Astrocyte of the hippocampus (primary cell): ENCODE measurements around the gene TIPRL.

Experiments
- DNase-seq: peaks from one replicate; pipeline ENCODE4 v3.0.0; 2011; ENCODE audit warnings: low read depth, low spot score

TIPRL gene

DNA sequence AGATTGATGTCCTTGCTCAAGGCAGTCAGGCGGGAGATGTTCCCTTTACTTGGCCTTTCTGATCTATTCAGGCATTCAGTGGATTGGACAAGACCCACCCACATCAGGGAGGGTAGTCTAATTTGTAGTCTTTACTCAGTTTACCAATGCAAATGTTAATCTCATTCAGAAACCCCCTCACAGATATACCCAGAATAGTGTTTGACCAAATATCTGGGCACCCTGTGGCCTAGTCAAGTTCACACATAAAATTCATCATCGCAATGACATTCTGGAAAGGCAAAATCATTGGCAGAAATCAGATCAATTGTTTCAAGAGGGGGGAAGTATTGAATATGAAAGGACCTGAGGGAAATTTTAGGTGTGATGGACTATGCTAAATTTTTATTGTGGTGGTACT, 34.6 kb downstream of the TIPRL start:
- no peak for DNase-seq

- no peak for DNase-seq
Measured at GRCh38 chr1:168216171-168216570, 37.4 kb downstream of the TIPRL start.

GRCh38 chr1:168217664-168218063, 38.9 kb downstream of the TIPRL start:
- DNase-seq: no peak

- DNase-seq: no peak
Measured at GRCh38 chr1:168218658-168219057, 39.9 kb downstream of the TIPRL start.

DNA sequence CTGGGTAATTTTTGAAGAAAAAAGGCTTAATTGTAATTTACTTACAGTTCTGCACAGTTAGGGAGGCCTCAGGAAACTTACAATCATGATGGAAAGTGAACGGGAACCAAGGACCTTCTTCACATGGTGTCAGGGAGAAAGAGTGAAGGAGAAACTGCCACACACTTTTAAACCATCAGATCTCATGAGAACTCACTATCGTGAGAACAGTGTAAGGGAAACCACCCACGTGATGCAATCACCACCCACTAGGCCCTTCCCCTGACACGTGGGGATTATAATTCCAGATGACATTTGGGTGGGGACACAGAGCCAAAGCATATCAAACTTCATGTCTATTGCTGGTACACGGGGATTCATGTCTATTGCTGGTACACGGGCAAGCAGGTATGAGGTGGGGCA, 41.7 kb downstream of the TIPRL start:
- no peak for DNase-seq

GRCh38 chr1:168221275-168221674, 42.5 kb downstream of the TIPRL start:
- no peak for DNase-seq

- DNase-seq: no peak
Measured at GRCh38 chr1:168223261-168223660, 44.5 kb downstream of the TIPRL start.

DNA sequence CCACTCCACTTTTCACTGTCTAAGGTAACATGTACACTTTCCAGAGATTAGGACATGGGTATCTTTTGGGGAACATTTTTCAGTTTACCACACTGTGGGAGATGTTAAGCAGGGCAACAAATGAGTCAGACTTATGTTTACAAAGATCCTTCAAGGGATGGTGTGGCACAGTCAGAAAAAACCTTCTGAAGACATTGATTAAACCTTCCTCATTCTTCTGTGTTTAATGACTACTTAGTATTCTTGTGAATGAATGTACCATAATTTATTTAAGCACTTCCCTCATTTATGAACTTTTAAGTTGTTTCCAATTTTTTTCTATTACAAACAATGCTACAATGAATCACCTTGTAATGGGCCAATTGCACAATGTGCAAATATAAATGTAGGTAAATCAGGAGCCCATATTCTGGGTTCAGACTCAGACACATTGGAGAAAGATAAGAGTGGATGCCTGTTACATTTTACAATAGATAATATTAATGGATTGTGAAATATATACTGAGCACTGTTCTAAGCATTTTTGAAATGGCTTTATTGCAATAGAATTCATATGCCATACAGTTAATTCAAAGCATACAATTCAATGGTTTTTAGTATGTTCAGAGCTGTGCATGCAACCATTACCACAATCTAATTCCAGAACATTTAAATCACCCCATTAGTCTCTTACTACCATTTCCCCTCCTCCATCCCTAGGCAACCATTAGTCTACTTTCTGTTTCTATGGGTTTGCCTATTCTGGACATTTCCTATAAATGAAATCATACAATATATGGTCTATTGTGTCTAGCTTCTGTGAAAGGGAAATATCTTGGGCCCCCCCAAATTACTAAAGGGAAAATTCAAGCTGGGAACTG, 45.1 kb downstream of the TIPRL start:
- DNase-seq: no peak

- DNase-seq: no peak
Measured at GRCh38 chr1:168224991-168225390, 46.2 kb downstream of the TIPRL start.

DNA sequence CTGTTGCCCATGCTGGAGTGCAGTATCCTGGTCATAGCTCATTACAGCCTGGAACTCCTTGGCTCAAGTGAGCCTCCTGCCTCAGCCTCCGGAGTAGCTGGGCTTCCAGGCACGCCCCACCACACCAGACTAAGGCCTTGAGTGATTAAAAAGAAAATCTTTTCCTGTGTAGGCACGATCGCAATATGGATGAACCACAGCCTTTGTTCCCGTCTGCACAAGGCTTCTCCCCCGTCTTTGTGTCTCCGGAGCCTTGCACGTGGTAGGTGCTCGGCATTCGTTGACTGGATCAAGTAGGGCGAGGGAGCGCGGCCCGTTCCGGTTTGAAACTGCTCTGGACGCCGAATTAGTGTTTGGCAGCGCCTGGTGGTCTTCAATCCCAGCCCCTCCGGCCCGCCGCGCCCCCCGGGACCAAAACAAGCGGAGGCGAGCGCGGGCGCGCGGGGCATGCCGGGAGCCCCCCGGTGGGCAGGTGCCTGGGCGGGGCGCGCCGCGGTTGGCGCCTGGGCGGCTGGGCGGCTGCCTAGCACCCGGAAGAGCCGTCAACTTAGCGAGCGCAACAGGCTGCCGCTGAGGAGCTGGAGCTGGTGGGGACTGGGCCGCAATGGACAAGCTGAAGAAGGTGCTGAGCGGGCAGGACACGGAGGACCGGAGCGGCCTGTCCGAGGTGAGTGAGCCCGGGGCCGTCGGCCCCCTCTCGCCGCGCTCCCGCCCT, 46.9 kb downstream of the TIPRL start, which contains the start of gene SFT2D2:
SFT2D2 (plus strand) TSS at position 529 of the 715 bp plus-strand sequence; CDS start at position 605, 76 bp downstream.
- DNase-seq: peak; percentile 91

DNA sequence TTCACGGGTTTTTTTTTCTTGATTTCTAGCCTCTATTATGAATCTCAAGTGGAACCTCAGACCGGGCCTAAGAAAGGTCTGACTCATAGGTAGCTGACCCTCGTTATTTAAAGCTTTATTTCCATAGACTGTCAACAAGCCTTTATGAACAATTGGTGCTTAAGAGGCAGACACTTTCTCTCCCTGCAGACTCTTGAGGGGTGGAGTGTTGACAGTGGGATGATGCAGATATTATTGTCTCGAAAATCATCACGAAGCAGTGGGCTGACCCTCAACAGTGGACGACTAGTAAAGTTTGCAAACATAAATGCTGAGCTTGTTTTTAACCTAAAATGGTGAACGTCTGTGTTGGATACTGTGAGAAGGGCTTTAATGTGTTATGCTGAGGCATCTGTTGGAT, 48.9 kb downstream of the TIPRL start:
- peak; percentile 47 for DNase-seq

DNA sequence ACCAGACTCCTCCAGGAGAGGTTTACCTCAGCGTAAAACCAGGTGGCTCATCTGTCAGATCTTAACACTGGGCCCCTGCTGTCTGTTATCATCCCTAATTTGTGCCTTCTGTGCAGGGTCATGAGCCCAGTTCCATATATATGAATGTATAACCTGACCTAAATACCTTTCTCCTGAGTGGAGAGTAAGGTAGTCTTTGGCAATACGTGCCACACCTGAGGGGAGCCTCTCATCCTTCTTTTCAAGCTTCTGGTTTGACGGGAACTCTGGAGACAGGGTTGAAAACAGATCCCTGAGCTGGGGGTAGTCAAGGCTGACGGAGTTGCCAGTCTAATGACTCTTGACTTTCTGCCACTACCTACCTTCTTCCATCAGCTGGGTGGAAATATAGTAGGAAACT, 51.1 kb downstream of the TIPRL start:
- DNase-seq: no peak

DNA sequence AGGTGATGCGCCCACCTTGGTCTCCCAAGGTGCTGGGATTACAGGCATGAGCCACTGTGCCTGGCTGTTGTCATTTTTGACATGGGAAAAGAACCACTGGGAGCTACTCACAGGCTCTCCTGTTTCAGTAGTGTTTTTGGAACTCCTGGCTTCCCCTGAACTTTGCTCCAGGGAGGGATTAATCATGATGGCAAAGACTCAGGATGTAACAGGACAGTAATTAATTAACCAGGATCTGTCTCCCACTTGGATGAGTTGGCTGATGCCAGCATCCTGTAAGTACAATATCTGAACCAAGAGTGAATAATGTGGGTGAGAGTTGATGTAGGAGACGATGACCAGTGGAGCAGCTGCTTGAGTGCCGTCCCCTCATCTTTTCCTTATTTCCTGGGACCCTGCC, 51.9 kb downstream of the TIPRL start:
- no peak for DNase-seq

DNA sequence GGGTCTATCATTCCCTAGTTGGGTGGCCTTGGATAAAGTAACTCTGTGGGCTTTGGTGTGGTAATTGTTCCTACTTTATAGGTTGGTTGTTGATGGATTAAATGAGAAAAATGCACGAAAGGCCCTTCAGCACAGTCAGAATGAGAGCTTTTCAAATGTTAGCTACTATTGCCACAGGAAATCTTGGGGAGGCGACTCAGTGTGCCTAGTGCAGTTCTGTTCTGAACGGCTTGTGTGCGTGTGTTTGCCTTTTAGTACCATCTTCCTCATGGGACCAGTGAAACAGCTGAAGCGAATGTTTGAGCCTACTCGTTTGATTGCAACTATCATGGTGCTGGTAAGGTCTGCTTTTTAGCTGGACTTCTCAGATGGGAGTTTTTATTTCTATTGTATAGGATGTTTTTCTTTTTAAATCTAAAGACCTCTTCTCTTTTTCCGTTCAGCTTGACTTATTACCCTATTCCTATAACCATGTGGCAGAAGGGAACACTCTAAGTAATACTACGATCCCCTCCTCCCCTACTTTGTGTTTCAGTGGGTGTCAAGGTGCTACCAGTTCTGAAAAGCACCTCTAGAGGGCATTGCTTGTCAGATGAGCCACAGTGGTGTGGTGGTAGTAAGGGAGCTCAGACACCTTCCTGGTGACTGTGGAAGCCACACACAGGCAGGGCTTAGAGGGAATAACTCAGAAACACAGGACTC, 56.2 kb downstream of the TIPRL start:
- DNase-seq: peak; percentile 52

- no peak for DNase-seq
Measured at GRCh38 chr1:168235548-168235885, 56.8 kb downstream of the TIPRL start.

DNA sequence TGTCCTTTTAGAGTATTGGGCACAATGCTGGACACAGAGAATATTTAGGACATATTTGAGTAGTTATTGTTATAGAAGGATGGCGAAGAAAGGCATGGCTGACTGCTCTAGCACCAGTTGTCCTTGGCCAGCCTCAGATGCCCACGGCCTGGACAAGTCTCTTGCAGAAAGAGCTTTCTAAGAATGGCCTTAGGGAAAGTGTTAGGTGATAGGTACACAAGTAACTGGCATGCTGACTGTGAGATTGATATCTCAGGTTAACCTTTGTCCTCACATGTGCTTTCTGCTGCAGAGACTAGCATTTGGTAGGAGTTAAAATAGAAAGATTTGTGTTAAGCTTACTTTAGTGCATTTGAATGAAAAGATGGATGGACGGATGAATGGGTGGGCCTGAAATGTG, 57.2 kb downstream of the TIPRL start:
- DNase-seq: no peak

DNA sequence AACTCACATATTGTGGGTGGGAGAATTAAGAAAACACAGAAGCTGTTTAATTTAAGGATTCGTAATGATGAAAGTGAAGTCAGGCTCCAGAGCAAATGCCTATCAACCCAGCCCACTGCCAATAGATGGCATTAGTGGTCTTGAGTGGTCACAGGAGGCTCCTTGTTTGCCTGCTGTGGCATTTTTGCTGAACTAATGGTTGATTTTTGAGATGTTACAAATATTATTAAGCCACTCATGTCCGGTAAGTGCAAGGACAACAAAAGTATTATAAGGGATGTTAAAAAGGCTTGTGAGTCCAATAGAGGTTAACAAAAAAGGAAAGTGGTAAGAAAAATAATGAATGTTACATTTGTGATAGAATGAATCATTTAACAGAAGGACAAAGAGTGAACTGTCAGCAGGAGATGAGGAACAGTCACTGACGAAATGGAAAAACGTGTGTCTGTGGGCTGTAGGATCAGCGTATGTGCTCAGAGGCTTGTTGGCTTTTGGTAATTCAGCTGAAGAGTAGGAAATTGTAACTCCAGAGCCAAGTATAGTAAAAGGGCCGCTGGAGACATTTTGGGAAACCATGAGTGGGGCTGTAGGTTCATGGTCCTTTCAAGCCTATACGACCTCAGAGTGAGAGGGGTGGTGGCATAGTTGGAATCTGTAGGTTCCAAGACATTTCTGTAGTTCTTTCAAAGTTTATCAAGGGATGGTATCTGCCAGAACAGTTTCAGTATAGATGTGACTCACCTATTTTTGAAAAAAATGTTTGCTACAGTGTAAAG, 58.3 kb downstream of the TIPRL start:
- DNase-seq: peak; percentile 46

- DNase-seq: no peak
Measured at GRCh38 chr1:168243198-168243597, 64.4 kb downstream of the TIPRL start.

DNA sequence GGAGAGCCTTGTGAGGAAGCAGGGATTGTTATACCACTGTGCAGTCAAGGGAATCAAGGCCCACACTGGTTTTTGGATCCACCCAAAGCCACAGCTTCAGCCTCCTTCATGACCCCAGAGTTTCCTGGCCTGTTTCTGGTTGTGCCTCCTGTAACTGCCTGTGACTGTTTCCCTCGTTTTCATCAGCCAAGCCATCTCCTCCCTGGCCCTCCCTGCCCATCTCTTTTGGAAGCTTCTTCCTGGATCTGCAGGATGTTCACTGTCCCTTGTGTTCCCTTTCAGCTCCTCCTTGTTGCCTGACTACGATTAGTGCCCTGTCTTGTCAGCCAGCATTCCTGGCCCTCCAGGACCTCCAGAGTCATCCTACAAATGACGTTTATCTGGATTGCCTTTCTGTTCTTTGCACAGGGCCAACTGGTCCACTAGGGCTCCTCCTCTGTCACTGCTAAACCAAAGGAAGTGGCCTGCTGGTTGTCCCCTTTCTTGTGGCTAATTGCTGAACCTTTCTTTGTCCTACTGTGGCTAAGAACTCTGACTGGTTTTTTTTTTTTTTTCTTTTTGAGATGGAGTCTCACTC, 65.0 kb downstream of the TIPRL start:
- no peak for DNase-seq

- no peak for DNase-seq
Measured at GRCh38 chr1:168245042-168245441, 66.3 kb downstream of the TIPRL start.

GRCh38 chr1:168246506-168246905, 67.7 kb downstream of the TIPRL start:
- no peak for DNase-seq
